HG02973 (cell line): ENCODE data around the gene ELMO1.

Experiments used
- ATAC-seq: cut with Tn5 transposase; IDR thresholded peaks from one replicate; pipeline ENCODE4 v1.9.1; 2021; ENCODE audit warnings: moderate library complexity; ENCODE audit not compliant: unreplicated experiment

Gene ELMO1

DNA sequence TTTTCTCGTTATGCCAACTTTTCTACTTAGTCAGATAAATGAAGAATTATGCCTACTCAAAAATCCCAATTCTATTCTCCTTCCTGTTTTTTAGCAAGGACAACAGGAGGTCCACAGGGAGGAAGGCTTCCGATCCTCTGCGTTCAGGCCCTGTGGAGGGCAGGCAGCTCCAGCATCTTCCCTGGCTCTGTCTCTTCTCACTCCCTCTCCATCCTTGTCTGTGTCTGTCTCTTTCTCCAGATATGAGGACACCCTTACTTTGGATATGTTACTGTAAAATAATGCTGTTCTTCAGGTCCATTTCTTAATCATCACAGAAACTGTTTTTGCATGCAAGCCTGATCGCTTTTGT is 166.6 kb downstream of the ELMO1 start:
- no peak for ATAC-seq

DNA sequence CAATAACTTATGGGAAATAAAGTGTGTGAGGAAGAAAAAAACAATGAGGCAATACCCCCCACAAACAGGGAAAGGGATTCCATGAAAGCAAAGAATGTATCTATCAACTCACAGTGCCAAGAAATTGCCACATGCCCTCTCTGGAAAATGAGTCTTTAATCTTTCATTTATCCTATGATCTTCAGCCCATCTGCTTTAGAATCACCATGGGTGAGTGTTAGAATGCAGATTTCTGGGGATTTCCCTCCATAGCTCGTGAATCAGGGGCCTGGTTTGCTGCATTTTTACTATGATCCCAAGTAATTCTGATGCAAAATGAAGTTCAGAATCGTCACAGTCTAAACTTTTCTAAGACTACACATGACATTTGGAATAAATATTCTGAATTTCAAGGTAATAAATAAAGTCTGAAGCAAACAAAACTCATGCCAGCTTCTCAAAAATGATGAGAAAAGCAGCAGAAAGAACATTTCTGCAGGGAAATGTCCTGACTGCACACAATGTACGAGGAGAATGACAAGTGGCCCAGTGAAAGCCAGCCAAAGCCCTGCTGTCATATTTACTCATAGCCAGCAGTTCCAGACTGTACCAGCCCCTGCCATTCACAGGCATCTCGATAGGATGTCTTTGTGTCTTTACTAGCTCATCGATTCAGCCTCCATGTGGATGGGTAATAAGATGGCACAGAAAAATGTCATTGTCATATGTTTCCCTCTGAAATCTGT is 167.1 kb downstream of the ELMO1 start:
- no peak for ATAC-seq

DNA sequence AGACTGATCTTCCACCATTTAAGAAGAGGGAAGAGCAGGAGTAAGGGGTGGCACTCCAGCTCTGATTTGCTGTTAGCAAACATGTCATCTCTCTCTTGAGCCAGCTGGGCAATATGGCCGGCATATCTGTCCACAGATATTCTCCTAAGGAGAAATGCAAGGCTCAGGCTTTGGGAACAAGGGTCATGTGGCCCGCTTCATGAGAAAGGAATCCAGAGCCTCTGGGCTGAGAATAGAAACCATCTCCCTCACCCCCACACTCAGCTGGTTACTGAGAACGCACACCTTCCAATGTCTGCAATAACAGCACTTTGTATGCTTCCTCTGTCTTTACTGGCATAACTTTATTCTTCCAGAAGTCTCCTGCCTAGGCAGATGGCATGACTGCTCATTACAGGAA is 171.2 kb downstream of the ELMO1 start:
- no peak for ATAC-seq

DNA sequence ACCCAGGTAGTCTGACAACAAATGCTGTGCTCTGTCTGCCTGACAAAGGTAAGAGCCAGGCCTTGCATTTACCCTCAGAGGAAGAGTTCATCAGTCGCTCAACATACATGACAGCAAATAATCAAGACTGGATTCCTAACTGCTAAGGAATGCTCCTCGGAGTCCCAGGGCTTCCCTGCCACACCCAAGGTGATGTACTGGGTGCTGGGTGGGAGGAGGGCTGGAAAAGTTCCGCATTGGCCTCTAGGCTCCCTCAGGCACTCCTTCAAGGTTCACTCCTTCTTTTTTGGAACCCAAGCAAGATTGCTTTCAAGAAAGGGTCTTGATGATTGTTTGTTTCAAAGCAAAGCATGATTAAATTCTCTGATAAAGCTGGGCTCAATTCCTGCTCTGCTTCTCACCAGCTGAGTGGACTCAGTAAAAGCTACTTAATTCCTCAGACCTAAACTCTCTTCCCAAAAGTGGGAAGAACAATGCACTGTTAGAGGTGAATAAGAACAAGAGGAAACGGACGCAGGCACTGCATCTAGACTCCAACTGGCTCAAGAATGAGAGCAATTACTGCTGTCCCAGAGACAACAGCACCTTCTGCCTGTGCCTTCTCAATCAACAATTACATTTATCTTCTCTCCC is 173.5 kb downstream of the ELMO1 start:
- no peak for ATAC-seq

DNA sequence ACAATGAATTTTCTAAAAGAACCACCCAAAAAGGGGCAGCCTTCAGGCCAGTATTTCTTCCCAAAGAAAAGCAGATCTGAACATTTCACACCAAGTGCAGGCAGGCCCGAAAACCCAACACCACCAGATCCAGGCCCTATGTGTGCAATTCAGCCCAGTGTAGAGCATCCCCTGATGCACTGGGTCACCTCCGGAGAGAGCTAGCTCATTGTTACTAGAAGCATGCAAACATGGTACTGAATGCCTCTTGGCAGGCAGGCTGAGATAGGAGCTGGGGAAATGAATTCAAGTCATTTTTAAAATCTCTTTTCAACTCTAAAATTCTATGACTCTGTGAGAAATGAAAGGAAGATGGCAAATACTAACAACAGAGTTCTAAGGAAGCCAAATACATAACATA is 174.8 kb downstream of the ELMO1 start:
- no peak for ATAC-seq

DNA sequence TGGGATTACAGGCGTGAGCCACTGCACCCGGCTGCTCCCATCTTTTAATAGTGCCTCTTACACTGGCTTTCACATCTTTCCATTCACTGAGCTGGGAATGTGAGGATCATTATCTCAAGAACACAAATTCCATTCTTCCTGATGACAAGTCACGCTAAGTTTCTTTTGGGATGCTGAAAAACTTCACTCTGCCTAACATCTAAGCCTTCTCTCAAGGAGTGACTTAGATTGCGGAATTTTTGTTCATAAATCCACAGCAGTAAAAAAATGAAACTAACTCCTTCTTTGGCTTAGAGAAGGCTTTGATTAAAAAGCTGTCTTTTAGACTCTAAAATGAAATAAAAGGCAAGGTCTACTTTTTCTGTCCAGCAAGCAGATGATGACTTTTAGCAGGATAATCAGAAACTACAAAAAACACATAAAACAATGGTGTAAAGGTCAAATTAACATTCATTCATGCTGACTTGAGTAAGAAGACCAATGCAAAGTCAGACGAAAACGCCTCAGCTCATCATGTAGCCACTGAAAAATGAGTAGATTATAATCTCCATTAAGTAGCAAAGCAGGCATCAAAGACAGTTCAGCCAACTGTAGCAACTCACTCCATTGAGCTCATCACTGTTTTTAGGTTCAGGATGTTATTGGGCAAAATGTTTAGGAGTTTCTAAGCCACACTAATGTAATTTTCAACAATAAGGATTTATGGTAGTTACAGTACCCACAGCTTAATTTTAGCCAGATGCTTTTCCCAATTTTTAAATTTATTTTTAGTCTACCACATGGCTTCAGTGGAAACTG is 178.8 kb downstream of the ELMO1 start:
- ATAC-seq: no peak

DNA sequence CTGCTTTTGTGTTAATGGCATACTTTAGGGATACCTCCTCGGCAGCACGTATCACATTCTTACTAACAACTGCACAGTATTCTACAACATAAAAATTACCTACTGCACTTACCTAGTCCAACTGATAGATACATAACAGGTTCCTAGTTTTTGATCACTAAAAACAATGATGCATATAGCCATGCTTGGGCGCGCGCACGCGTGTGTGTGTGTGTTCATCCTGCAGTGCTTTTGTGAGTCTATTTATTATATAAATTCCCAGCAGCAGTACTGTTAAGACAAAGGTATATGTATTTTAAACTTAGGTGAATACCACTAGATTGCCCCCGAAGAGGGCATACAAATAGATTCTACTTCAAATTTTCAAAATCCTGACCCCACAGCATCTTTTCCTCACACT is 181.4 kb downstream of the ELMO1 start:
- no peak for ATAC-seq

DNA sequence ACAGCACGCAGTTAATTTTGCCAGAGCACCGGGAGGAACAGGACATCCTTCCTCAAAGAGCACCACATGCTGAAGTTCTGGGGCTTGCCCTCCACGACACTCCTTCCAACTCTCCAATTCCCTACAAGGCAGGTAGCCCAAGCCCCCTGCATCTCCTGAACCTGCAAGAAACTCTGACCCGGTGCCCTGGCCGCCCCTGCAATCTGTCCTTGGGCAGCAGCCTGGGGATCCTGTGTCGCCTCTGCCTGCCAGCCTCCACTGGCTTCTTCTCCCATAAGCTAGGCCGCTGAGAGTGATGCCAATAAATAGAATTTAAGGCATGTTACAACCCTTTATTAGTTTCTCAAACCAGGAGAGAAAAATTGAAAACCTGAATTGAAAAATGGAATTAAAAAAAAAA is 182.8 kb downstream of the ELMO1 start:
- no peak for ATAC-seq

DNA sequence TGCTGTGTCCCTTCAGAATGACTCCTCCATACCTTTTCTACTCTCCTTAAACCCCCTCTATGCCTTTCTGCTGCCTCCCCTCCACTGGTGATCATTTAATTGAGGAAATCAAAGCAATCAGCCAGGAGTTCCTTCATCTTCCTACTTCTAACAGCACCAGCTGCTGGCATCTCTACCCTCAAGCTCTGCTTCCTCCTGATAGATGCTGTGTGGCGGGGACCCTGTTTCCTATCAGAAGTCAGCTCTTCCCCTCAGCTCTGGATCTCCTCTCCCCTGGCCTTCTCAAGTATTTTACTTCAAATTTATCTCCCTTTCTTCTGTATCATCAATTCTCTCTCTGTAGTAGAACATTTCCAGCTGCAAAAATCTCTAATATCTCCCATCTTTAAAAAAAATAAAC is 183.7 kb downstream of the ELMO1 start:
- ATAC-seq: no peak

DNA sequence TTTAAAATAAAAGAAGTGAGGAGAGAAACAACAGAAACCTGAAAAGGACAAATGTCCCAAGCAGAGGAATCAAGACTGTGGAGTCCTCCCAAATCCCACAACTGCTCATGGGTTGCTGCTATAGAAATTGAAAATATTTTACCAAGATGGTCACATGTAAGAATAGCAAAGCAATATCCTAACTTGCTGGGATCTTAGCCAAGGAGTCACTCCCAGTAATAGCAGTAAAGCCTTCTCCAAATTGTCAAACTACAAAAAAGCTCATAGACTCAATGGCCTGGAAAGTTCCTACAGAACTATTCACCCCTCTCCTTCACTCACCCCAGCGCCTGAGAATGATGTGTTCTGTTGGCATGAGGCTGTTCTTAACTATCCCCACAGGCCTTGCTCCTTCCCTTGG is 186.5 kb downstream of the ELMO1 start:
- ATAC-seq: no peak

DNA sequence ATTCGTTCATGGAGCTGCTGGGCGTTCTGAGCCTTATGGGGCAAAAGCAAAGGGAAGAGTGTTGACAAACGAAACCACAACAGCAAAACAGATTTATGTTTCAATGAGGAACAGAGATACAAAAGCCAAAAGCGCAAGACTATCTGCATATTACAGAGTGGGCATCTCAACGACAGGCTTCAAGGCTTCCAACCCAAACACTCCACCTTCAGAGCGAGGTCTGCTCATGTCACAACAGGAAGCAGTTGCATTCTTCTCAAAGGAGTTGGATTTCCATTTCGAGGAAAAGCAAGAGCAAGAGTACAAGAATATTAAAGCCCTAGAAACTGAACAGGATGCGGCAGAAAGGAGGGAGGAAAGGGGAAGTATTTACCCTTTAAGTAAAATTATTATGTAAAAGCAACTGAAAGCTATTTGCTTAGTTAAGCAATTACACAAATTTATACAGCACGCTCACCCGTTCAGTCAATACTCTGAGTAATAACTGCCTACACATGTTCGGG is 189.3 kb downstream of the ELMO1 start:
- ATAC-seq: no peak

DNA sequence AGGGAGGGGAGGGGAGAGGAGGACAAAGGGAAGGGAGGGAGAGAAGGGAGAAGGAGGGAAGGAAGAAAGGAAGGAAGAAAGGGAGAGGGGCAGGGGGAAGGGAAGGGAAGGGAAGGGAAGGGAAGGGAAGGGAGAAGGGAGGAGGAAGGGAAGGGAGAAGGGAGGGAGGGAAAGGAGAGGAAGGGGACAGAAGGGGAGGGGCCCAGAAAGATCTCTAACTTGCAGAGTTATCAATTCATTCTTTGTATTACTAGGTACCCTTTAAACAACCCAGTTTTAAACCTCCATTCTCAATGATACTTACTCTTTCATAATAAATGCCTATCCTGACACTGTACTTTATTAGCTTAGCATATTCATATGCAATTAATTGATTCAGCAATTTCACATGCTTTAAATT is 192.0 kb downstream of the ELMO1 start:
- ATAC-seq: no peak

DNA sequence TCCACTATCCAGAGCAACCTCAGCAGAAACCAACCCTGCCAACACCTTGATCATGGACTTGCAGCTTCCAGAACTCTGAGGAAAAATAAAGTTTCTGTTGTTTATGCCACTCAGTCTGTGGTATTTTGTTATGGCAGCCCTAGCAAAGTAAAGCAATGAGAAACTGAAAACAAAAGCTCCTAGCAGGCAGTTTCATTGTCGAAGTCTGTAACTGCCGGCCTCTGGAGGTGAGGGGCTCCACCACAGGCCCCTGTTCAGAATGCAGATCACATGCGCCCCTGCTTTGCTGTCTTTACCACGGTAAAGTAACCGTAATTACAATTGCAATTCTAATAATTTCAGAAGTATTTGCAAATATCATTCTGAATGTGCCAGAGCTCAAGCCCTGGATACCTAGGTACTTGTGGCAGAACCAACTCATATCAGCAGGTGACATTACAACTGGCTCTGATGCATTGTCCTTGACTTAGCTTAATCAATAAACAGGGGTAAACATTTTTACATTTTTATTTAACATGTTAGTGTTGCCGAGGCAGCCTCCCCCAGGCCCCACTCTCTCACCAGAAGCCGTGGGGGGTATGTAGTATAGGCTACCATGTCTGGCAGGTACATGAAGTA is 193.2 kb downstream of the ELMO1 start:
- ATAC-seq: no peak

DNA sequence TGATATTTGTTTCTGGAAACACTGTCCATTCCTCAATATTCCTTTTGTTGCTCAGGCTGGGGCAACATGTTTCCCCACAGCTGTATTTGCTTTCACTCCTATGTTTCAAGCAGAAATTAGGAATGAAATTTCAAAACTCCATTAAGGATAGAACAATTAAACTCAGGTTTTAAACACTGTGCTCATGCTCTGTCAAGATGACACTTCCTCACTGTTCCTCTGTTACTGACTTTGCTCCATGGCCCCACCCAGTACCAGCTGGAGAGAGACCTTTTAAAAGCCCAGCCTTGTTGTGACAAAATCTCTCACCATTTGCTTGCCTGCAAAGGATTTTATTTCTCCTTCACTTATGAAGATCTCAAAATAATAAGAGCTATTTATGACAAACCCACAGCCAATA is 197.4 kb downstream of the ELMO1 start:
- no peak for ATAC-seq

DNA sequence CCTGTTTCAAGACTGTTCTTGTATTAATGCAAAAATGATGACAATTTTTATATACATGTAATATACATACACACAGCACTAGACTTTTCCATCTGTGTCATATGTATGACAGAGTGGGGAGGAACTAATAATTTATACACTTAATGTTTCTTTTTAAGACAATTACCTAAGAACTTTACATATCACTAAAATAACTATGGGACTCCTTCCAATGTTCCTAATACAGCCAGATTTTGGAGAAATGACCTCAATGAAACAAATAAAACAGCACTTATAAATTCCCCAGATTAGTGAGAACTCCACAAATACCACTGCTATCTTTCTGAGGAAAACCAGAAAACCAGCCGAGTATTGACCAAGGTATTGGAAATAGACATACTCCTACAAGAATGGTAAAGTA is 199.4 kb downstream of the ELMO1 start:
- no peak for ATAC-seq

DNA sequence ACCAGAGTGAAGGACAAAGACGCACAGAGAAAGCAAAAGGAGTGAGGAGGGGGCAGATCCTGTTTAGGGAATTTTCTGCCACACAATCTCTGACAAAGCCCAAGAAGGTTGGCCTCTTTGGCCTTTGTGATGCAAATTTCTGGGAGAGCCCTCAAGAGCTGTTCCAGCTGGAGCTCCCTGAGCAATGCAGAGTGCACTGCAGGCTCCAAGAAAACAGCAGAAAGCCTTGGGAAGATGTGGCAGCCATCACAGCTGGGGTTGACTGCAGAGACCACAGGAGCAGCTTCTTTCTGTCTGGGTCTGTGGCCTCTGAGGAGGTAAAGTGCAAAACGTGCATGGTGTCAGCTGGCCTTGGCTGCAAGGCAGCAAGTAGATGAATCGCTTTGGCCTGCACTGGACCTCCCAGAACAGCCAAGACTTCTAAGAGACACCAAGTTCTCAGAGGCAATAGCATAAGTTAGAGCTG is 200.2 kb downstream of the ELMO1 start:
- ATAC-seq: no peak

DNA sequence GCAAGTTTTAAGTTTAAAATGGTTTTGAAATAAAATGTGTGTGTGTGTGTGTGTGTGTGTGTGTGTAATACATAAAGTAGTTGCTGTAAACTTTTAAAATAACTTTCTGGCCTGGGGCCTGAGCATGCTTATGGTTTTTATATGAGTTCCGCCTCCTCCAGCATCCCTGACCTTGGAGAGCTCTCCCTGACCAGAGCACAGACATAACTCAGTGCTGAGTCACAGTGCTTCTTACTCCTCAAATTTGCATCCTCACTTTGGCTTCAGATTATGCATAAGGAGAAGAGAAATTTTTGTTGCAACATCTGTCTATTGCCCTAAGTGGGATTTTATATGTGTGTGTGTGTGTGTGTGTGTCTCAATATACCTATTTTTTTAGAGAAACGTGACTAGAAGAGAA is 200.8 kb downstream of the ELMO1 start:
- no peak for ATAC-seq

DNA sequence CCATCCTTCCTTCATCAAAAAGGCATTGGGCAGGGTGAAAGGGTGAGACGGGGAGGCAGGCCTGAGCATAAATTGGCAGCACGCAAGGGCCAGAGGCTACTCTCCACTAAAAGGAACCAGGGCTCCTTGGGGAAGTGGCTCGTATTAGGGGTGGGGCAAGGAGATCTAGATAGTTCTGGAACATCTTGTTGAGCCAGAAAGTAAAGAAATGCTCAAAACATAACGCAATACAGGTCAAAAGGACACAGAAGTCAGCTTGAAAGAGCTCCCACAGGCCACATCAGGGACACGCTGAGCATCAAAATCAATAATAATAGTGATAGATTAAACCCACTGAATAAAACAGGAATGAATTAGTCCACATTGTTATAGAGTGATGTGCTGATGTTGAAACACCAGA is 203.1 kb downstream of the ELMO1 start:
- ATAC-seq: no peak

DNA sequence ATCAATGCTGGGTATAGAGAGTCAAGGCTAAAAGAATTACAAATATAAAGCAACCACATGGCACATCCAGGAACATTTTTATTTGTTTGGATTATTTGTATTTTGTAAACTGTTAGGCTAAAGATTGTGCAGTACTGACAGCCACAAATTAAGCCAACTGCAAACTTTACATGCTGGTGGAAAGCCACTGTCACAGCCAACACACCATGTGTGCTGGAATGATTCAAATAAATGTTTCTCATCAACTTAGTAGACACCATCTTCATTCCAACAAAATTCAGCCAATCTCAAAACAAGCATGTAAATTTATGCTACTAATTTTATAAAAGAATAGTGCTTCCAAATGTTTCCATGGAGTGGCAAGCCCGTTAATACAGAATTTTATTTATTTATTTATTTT is 211.8 kb downstream of the ELMO1 start:
- no peak for ATAC-seq

DNA sequence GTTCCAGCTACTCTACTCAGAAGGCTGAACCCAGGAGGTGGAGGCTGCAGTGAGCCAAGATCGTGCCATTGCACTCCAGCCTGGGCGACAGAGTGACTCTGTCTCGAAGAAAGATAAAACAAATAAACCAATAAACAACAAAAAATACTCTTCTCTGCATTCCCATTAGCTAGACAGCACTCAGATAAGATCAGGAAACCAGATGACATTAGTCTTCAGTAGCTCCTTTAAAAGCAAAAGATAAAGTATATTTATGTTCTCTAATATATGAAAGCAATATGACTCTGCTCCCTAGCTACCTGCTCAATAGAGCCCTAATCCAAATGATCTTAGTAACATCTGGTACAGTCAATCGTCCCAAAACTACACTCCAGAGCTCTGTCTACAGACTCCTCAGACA is 212.9 kb downstream of the ELMO1 start:
- no peak for ATAC-seq

DNA sequence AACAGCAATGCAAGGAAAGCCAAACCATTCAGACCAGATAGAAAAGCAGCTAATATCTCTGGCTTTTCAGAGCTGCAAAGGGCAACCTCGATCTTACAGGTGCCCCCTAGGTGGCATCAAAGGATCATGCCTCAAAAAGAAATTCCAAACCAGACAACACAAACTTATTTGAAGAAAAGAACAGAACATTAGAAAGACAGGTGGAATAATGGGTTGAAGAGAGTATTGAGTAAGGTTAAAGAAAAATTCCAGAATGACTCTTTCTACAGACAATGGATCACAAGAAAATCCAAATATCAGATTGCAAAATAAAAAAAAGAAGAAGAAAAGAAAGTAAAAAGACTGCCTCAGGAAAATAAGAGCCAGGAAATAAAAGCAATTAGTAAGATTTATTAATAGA is 213.7 kb downstream of the ELMO1 start:
- no peak for ATAC-seq

DNA sequence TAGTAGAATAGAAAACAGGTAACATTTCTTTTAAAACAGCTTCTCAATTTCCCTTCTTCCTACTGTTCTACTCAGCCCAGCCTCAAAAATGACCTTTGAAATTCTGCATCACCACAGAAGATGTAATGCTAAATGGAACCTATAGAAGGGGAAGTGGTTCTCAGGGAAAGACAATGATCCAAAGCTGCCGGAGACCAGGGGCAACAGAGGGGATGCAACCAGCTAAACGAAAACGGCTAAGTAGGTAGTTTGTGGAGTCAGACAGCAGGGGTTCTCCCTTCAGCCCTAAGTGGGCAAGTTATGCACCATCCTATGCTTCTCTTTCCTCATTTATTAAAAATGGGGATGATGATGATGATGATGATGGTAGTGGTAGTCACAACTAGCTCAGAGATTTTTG is 214.3 kb downstream of the ELMO1 start:
- no peak for ATAC-seq
